ENCODE data around the gene PCSK5.

Gene PCSK5

DNA sequence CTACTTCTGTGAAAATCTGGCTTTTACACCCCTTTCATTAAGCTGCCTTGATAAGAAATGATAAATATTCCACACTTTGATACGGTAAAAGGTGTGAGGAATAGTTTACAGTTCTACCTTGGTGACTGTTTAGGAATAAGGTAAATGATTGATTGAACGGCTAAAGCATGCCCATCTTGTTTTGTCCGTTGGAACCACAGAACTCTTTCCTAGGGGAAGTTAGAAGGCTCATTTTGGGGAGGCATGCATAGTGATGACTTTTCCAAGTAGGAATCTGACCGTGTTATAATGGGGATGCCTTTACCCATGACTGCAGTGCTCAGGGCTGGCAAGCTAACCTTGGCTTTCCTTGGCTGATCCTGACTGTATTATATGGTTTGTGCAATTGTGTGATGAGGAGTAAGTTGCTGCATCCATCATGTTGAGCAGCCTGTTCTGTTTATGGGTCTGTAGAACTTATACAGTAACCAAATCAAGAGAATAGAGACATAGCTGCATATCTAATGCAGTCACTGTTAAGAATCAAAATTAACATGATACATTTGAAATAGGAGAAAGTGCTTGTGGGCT, 24.5 kb downstream of the PCSK5 start:
- Histone ChIP-seq H2AFZ (ENCODE audit: low read depth, low read length) (no peak overlapping the region), H3K4me3 (ENCODE audit: low read depth in 1 of 2, low read length in 2 of 2) (no peak overlapping the region), H3K27me3 (ENCODE audit: insufficient read depth, low read length, poor library complexity) (no peaks in the 10 kb centered on the region), H3K9ac (ENCODE audit: low read depth, low read length) (no peak overlapping the region), H3K27ac (ENCODE audit: low read length) (no peak overlapping the region), H3K4me2 (ENCODE audit: insufficient read depth, low read length) (no peak overlapping the region), H3K36me3 (ENCODE audit: insufficient read depth, low read length) (no peaks in the 10 kb centered on the region), H3K79me2 (ENCODE audit: insufficient read depth, low read length) (peaks cover 13% of the 10 kb centered on the region), H4K20me1 (ENCODE audit: insufficient read depth, low read length) (peaks cover 17% of the 10 kb centered on the region; the same call in 1 of the 2 replicates), H3K4me1 (ENCODE audit: insufficient read depth, low read length) (no peaks in the 10 kb centered on the region), H3K9me3 (ENCODE audit: insufficient read depth, low read length, severe bottlenecking) (no peaks in the 10 kb centered on the region)
- no peak for ATAC-seq (ENCODE audit: insufficient read depth, low read depth)
- DNase-seq = no peak
- TF ChIP-seq, protein P1, sequence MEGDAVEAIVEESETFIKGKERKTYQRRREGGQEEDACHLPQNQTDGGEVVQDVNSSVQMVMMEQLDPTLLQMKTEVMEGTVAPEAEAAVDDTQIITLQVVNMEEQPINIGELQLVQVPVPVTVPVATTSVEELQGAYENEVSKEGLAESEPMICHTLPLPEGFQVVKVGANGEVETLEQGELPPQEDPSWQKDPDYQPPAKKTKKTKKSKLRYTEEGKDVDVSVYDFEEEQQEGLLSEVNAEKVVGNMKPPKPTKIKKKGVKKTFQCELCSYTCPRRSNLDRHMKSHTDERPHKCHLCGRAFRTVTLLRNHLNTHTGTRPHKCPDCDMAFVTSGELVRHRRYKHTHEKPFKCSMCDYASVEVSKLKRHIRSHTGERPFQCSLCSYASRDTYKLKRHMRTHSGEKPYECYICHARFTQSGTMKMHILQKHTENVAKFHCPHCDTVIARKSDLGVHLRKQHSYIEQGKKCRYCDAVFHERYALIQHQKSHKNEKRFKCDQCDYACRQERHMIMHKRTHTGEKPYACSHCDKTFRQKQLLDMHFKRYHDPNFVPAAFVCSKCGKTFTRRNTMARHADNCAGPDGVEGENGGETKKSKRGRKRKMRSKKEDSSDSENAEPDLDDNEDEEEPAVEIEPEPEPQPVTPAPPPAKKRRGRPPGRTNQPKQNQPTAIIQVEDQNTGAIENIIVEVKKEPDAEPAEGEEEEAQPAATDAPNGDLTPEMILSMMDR (IDR thresholded peaks at IDR 0.05; ENCODE audit: borderline replicate concordance, extremely low read depth, low read length, poor library complexity, severe bottlenecking) = no peak
- no peak for TF ChIP-seq EZH2 (IDR thresholded peaks at IDR 0.05; ENCODE audit: borderline replicate concordance, low read depth, low read length, severe bottlenecking)

DNA sequence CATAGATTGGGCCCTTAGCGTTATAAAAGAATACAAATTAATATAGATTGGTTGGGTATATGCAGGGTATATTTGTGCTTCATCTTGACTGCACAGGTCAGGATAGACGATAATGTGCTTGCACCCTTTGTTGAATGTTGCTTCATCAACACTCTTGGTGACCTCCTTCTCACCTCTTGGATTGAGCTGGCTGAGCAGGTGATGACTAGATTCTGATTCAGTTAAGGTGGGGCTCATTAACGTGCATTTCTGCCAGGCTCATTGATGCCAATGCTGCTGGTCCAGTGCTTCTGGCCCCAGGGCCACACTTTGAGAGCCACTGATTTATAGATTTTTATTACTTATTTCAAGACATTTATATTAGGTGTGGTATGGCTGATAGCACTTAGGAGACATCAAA, 27.7 kb downstream of the PCSK5 start:
- Histone ChIP-seq H4K20me1 (ENCODE audit: insufficient read depth, low read length) (peaks cover 9% of the 10 kb centered on the region; the same call in 1 of the 2 replicates), H2AFZ (ENCODE audit: low read depth, low read length) (no peak overlapping the region), H3K36me3 (ENCODE audit: insufficient read depth, low read length) (no peaks in the 10 kb centered on the region), H3K27me3 (ENCODE audit: insufficient read depth, low read length, poor library complexity) (no peaks in the 10 kb centered on the region), H3K4me1 (ENCODE audit: insufficient read depth, low read length) (no peaks in the 10 kb centered on the region), H3K79me2 (ENCODE audit: insufficient read depth, low read length) (peaks cover 6% of the 10 kb centered on the region; the same call in 1 of the 2 replicates), H3K4me2 (ENCODE audit: insufficient read depth, low read length) (no peak overlapping the region), H3K27ac (ENCODE audit: low read length) (no peak overlapping the region), H3K9me3 (ENCODE audit: insufficient read depth, low read length, severe bottlenecking) (no peaks in the 10 kb centered on the region), H3K4me3 (ENCODE audit: low read depth in 1 of 2, low read length in 2 of 2) (no peak overlapping the region), H3K9ac (ENCODE audit: low read depth, low read length) (no peak overlapping the region)
- DNase-seq = no peak
- TF ChIP-seq, protein P1 (IDR thresholded peaks at IDR 0.05; ENCODE audit: borderline replicate concordance, extremely low read depth, low read length, poor library complexity, severe bottlenecking) = no peak
- no peak for TF ChIP-seq EZH2 (IDR thresholded peaks at IDR 0.05; ENCODE audit: borderline replicate concordance, low read depth, low read length, severe bottlenecking)
- no peak for ATAC-seq (ENCODE audit: insufficient read depth, low read depth)

DNA sequence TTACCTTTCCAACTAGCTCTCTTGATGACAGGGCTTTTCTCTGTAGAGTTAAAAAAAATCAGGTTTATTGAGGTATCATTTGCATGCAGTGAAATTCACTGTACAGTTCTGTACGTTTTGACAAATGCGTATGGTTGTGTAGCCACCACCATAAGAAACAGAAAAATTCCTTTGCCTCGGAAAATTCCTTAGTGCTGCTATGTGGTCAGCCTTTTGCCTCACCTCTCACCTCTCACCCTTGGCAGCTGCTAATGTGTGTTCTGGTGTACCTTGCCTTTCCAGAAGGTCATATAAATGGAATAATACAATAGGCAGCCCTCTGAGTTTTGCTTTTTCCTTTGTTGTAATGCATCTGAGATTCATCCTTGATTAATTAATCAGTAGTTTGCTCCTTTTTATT, 28.4 kb downstream of the PCSK5 start:
- Histone ChIP-seq H3K4me1 (ENCODE audit: insufficient read depth, low read length) (no peaks in the 10 kb centered on the region), H3K9ac (ENCODE audit: low read depth, low read length) (no peak overlapping the region), H3K27me3 (ENCODE audit: insufficient read depth, low read length, poor library complexity) (no peaks in the 10 kb centered on the region), H3K4me3 (ENCODE audit: low read depth in 1 of 2, low read length in 2 of 2) (no peak overlapping the region), H3K79me2 (ENCODE audit: insufficient read depth, low read length) (peaks cover 3% of the 10 kb centered on the region; the same call in 1 of the 2 replicates), H3K27ac (ENCODE audit: low read length) (no peak overlapping the region), H3K9me3 (ENCODE audit: insufficient read depth, low read length, severe bottlenecking) (no peaks in the 10 kb centered on the region), H4K20me1 (ENCODE audit: insufficient read depth, low read length) (peaks cover 4% of the 10 kb centered on the region; the same call in 1 of the 2 replicates), H3K4me2 (ENCODE audit: insufficient read depth, low read length) (no peak overlapping the region), H3K36me3 (ENCODE audit: insufficient read depth, low read length) (no peaks in the 10 kb centered on the region), H2AFZ (ENCODE audit: low read depth, low read length) (no peak overlapping the region)
- no peak for ATAC-seq (ENCODE audit: insufficient read depth, low read depth)
- no peak for TF ChIP-seq EZH2 (IDR thresholded peaks at IDR 0.05; ENCODE audit: borderline replicate concordance, low read depth, low read length, severe bottlenecking)
- TF ChIP-seq, protein P1 (IDR thresholded peaks at IDR 0.05; ENCODE audit: borderline replicate concordance, extremely low read depth, low read length, poor library complexity, severe bottlenecking) = no peak
- no peak for DNase-seq

Measured in DND-41 (cell line).